GM18868 (cell line): ENCODE data around the gene ACCSL.

ENCODE experiments used
- ATAC-seq: cut with Tn5 transposase; IDR thresholded peaks from one replicate; pipeline ENCODE4 v1.9.1; 2021; ENCODE audit warnings: mild to moderate bottlenecking, moderate library complexity; ENCODE audit not compliant: unreplicated experiment

The ACCSL gene

GRCh38 chr11:44094260-44094868 lies 46.6 kb downstream of the ACCSL start:
- peak; percentile 43 for ATAC-seq

- ATAC-seq, result peak; percentile 92
Observed at GRCh38 chr11:44095506-44096359, 48.0 kb downstream of the ACCSL start, which contains the start of gene EXT2. TSS of gene EXT2 (plus strand) at chr11:44095678. CDS start at chr11:44107713, 12,035 bp downstream.

GRCh38 chr11:44096360-44097185 lies 48.8 kb downstream of the ACCSL start:
- no peak for ATAC-seq

- no peak for ATAC-seq
Observed at GRCh38 chr11:44097821-44098220, 50.0 kb downstream of the ACCSL start.

GRCh38 chr11:44101098-44101497 lies 53.3 kb downstream of the ACCSL start:
- no peak for ATAC-seq

- no peak for ATAC-seq
Observed at GRCh38 chr11:44104481-44105294, 56.9 kb downstream of the ACCSL start.

GRCh38 chr11:44108260-44108659 lies 60.5 kb downstream of the ACCSL start:
- ATAC-seq, result no peak
